ENCODE measurements around the gene LCTL.

DNA sequence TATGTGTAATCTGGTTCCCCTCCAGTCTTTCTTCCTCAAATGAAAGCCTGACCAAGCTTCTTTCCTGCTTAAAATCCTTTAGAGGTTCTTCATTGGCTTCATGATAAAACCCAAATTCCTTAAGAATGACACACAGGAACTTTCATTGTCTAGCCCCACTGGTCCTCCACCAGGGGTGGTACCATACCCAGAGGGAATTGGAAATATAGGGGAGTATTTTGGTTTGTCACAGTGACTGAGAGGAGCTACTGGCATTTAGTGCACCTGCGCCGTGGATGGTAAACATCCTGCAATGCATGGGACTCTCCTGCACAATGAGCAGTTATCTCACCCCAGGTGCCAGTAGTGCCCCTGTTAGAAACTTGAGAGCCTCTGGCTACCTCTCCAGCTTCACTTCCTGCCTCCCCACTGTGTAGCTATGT lies 49.9 kb downstream of the LCTL start:
- TF ChIP-seq, protein P1, sequence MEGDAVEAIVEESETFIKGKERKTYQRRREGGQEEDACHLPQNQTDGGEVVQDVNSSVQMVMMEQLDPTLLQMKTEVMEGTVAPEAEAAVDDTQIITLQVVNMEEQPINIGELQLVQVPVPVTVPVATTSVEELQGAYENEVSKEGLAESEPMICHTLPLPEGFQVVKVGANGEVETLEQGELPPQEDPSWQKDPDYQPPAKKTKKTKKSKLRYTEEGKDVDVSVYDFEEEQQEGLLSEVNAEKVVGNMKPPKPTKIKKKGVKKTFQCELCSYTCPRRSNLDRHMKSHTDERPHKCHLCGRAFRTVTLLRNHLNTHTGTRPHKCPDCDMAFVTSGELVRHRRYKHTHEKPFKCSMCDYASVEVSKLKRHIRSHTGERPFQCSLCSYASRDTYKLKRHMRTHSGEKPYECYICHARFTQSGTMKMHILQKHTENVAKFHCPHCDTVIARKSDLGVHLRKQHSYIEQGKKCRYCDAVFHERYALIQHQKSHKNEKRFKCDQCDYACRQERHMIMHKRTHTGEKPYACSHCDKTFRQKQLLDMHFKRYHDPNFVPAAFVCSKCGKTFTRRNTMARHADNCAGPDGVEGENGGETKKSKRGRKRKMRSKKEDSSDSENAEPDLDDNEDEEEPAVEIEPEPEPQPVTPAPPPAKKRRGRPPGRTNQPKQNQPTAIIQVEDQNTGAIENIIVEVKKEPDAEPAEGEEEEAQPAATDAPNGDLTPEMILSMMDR (IDR thresholded peaks at IDR 0.05; ENCODE audit: poor library complexity), result no peak
- no peak for TF ChIP-seq EZH2phosphoT487 (IDR thresholded peaks at IDR 0.05; ENCODE audit: low read depth, severe bottlenecking, unreplicated experiment)
- TF ChIP-seq EZH2 (IDR thresholded peaks at IDR 0.05; ENCODE audit: borderline replicate concordance), result no peak

Measured in hepatocyte (in vitro differentiated cells).